Activated CD4-positive, alpha-beta T cell treated with anti-CD3 and anti-CD28 coated beads for 36 hours (primary cell): Measurements from ENCODE around the gene DCDC2. TPM values are rescaled to one million over a fixed set of nuclear protein-coding genes. Genes with fewer than 3 reads are reported as not detected.
A peak's percentile ranks its signal among the peaks of the same experiment; 100 is the strongest.
"Not testable (repeated sequence)": the region's sequence is repeated elsewhere in the genome, so short reads cannot be mapped to it uniquely, and the experiment has no call there.

Experiments used
- ATAC-seq: fragments of 200-7000 bp; cut with Tn5 transposase; one replicate; pipeline ENCODE4 v1.10.0; 2021; ENCODE audit warnings: mild to moderate bottlenecking, moderate library complexity
- CTCF ChIA-PET: fragments of 350-600 bp; sonication (Branson Sonifier 250); formaldehyde crosslinking; loops from one replicate; lab custom pipeline; 2021; ENCODE audit warnings: antibody characterized with exemption; lab: Charles Lee
- POLR2A ChIA-PET: fragments of 350-600 bp; sonication (Branson Sonifier 250); formaldehyde crosslinking; loops from one replicate; lab custom pipeline; 2021; ENCODE audit warnings: antibody characterized with exemption, inconsistent platforms; lab: Charles Lee
- DNase-seq: peaks from one replicate; pipeline ENCODE4 v3.0.0-alpha.2; 2020
- H3K27ac Mint-ChIP-seq: one replicate; pipeline ENCODE4 v1.8.0; 2021; ENCODE audit warnings: mixed read lengths
- H3K27me3 Mint-ChIP-seq: one replicate; pipeline ENCODE4 v1.8.0; 2021; ENCODE audit warnings: mixed read lengths
- H3K36me3 Mint-ChIP-seq: one replicate; pipeline ENCODE4 v1.8.0; 2021; ENCODE audit warnings: low read depth, mixed read lengths
- H3K4me1 Mint-ChIP-seq: one replicate; pipeline ENCODE4 v1.8.0; 2021; ENCODE audit warnings: mixed read lengths
- H3K4me3 Mint-ChIP-seq: one replicate; pipeline ENCODE4 v1.8.0; 2021; ENCODE audit warnings: mild to moderate bottlenecking, moderate library complexity, mixed read lengths
- H3K9me3 Mint-ChIP-seq: one replicate; pipeline ENCODE4 v1.8.0; 2021; ENCODE audit warnings: low read depth, mixed read lengths
- intact Hi-C, 2 experiments: fragments of 100-400 bp; cut with DNase I in 1 of 2; cut with micrococcal nuclease in 1 of 2; formaldehyde crosslinking; loops; one replicate each; pipeline versions ENCODE4 v1.14.2 to v1.15.1; 2022 to 2024; cut with DNase I, micrococcal nuclease
- total RNA-seq, 2 experiments: library from RNA; stranded (reverse); gene quantifications; one replicate each; pipeline ENCODE4 v1.2.3, GENCODE V29; 2021

The DCDC2 gene
- total RNA-seq, 2 experiments from 2014 or later, result 0.23 TPM; not detected in 1

DNA sequence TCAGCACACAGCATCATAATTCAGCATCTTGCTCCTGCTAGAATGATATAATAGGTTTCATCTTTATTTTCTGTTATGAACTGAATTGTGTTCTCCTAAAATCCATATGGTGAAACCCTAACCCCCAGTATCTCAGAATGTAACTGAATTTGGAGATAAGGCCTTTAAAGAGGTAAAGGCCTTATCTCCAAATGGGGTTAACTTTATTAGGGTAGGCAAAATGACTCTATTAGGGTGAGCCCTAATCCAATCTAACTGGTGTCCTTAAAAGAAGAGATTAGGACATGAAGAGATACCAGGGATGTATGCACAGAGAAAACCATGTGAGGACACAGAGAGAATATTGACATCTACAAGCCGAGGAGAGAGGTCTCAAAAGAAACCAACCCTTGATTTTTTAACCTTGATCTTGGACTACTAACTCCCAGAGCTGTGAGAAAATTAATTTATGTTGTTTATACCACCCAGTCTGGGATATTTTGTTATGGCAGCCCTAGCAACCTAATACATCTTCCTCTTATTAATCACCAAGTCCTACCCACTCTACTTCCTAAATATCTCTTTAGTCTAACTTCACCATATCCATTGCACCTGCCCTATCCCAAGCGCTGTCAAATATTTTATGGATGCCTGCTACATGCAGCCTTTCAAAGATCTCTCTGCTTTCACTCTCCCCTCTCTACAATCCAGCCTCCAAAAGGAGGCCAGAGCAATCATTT lies 36.4 kb upstream of the DCDC2 start:
- Mint-ChIP-seq H3K27me3 (peaks cover 7% of the 10 kb centered on the region), H3K4me3 (no peak overlapping the region), H3K27ac (no peak overlapping the region), H3K36me3 (no peaks in the 10 kb centered on the region), H3K4me1 (no peaks in the 10 kb centered on the region), H3K9me3 (no peaks in the 10 kb centered on the region)
- ATAC-seq, result no peak
- no peak for DNase-seq
- CTCF ChIA-PET, result no interaction called here
- POLR2A ChIA-PET, result no interaction called here
- intact Hi-C loops, result loop anchor here in 1 of 2 experiments (5.0 kb wide), 1 partner anchor 112 kb away; no protein-coding TSS in a partner anchor

DNA sequence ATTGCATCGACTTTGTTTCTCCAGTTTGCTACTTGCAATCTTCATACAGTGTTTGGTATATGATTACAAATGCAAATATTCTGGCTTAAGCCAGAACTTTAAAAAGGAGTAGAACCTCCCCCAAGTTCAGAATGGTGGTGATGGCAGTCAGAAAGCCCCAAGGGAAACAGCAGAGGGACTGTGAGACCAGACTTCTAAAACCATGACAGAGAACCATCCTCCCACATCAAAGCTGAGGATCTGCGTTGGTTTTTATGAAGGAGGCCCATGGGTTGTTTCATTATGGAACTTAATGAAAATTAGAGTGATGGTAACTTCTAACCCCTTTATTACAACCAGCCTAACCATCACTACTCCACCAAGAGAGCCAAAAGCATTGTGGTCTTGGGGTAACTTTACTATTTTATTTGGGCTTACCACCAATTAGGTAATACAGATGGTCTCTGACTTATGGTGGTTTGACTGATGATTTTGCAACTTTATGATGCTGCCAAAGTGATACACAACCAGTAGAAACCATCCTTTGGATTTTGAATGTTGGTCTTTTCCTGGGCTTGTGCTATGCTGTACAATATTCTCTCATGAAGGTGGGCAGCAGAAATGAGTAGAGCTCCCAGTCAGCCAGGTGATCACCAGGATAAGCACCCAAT lies 34.0 kb upstream of the DCDC2 start:
- ATAC-seq (peak; percentile 23), DNase-seq (no peak)
- Mint-ChIP-seq H3K36me3 (no peaks in the 10 kb centered on the region), H3K9me3 (no peaks in the 10 kb centered on the region), H3K27me3 (peaks cover 2% of the 10 kb centered on the region), H3K27ac (no peak overlapping the region), H3K4me3 (no peak overlapping the region), H3K4me1 (no peaks in the 10 kb centered on the region)
- intact Hi-C loops, result loop anchor here in 1 of 2 experiments (5.0 kb wide), 1 partner anchor 110 kb away; no protein-coding TSS in a partner anchor
- CTCF ChIA-PET, result no interaction called here
- POLR2A ChIA-PET, result no interaction called here

DNA sequence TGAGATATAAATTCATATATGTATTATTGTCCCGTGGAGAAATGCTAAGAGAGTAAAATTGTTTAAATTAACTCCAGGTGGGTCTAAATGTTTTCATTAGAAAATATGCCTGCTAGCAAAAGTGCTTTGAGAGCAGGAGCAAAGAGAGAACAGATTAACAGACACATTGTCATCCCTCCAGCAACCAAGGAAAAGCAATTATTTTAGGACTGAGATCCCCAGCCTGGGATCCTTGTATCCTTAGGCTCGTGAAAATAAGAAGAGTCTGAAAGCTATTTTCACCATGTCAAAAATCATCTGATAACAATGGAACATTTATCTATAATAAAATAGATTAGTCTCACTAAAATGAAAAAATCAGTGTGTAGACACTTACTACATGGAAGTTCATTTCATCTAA lies 33.3 kb upstream of the DCDC2 start:
- CTCF ChIA-PET, result no interaction called here
- H3K27me3 Mint-ChIP-seq, result peaks cover 2% of the 10 kb centered on the region
- DNase-seq (no peak), ATAC-seq (no peak)
- H3K4me3 Mint-ChIP-seq, result no peak overlapping the region
- no peaks in the 10 kb centered on the region for H3K9me3 Mint-ChIP-seq
- no peak overlapping the region for H3K27ac Mint-ChIP-seq
- POLR2A ChIA-PET, result no interaction called here
- intact Hi-C loops, result loop anchor here in 1 of 2 experiments (5.0 kb wide), 1 partner anchor 109 kb away; no protein-coding TSS in a partner anchor
- H3K36me3 Mint-ChIP-seq, result no peaks in the 10 kb centered on the region
- no peaks in the 10 kb centered on the region for H3K4me1 Mint-ChIP-seq

DNA sequence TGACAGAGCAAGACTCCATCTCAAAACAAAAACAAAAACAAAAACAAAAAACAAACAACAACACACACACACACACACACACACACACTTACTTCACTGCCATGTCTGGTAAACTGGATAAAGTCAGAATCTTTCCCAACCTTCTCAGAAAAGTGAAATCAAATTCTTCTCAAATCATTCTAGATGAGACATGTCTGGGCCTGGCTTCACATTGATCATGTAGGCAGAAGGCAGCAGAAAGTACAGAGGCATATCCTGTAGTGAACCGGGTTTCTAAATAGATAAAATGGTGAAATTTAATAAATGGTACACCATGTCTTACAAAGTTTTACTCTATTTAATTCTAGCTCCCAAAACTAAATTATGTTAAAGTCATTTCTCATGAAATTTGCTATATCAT lies 30.0 kb upstream of the DCDC2 start:
- Mint-ChIP-seq H3K4me3 (no peak overlapping the region), H3K36me3 (no peaks in the 10 kb centered on the region), H3K9me3 (no peaks in the 10 kb centered on the region), H3K27ac (no peak overlapping the region), H3K27me3 (peaks cover 9% of the 10 kb centered on the region), H3K4me1 (no peaks in the 10 kb centered on the region)
- ATAC-seq (no peak), DNase-seq (no peak)
- intact Hi-C loops, result no loop called here
- CTCF ChIA-PET, result interaction anchor here (0.6 to 0.8 kb wide), 2 partner anchors 105 to 417 kb away, joined by 3 to 5 read pairs; no protein-coding TSS in a partner anchor
- POLR2A ChIA-PET, result no interaction called here

DNA sequence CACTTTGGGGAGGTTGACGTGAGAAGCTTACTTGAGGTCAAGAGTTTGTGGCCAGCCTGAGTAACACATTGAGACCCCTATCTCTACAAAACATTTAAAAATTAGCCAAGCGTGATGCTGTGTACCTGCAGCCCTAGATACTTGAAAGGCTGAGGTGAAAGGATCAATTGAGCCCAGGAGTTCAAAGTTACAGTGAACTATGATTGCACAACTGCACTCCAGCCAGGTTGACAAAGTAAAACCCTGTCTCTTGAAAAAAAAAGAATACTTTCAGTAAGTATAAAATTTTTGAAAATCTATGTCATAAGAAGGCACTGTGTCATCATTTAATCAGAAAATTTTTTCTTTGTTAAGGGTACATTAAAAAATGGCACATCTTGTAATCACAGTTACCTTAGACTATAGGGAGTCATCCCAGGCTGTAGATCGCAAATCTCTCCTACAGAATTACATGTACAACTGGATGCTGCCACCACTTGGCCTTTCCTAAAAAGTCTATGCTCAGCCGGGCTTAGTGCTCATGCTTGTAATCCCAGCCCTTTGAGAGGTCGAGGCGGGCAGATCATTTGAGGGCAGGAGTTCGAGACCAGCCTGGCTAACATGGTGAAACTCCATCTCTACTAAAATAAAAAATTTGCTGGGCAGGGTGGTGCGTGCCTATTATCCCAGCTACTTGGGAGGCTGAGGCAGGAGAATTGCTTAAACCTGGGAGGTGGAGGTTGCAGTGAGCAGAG lies 27.8 kb upstream of the DCDC2 start:
- H3K36me3 Mint-ChIP-seq, result no peaks in the 10 kb centered on the region
- ChIA-PET CTCF (no interaction called here), POLR2A (no interaction called here)
- no peak overlapping the region for H3K27ac Mint-ChIP-seq
- no peaks in the 10 kb centered on the region for H3K9me3 Mint-ChIP-seq
- no peaks in the 10 kb centered on the region for H3K4me1 Mint-ChIP-seq
- peaks cover 9% of the 10 kb centered on the region for H3K27me3 Mint-ChIP-seq
- ATAC-seq (no peak), DNase-seq (no peak)
- intact Hi-C loops, result no loop called here
- no peak overlapping the region for H3K4me3 Mint-ChIP-seq

DNA sequence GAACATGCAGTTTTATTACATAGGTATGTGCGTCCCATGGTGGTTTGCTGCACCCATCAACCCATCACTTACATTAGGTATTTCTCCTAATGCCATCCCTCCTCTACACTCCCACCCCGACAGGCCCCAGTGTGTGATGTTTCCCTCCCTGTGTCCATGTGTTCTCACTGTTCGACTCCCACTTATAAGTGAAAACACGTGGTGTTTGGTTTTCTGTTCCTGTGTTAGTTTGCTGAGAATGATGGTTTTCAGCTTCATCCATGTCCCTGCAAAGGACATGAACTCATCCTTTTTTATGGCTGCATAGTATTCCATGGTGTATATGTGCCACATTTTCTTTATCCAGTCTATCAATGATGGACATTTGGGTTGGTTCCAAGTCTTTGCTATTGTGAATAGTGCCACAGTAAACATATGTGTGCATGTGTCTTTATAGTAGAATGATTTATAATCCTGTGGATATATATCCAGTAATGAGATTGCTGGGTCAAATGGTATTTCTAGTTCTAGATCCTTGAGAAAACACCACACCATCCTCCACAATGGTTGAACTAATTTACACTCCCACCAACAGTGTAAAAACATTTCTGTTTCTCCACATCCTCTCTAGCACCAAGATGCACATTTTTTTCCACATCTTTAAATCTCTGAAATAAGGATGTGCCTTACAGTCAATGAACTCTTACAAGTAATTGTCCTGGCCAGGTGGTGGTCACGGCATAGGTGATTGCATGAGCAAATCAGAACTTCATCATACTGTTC lies 26.7 kb upstream of the DCDC2 start:
- ATAC-seq, POLR2A ChIA-PET, H3K27ac Mint-ChIP-seq, H3K4me1 Mint-ChIP-seq, CTCF ChIA-PET, DNase-seq, H3K4me3 Mint-ChIP-seq, H3K36me3 Mint-ChIP-seq, H3K9me3 Mint-ChIP-seq, intact Hi-C loops: not testable (repeated sequence)
- H3K27me3 Mint-ChIP-seq, result peaks cover 10% of the 10 kb centered on the region

DNA sequence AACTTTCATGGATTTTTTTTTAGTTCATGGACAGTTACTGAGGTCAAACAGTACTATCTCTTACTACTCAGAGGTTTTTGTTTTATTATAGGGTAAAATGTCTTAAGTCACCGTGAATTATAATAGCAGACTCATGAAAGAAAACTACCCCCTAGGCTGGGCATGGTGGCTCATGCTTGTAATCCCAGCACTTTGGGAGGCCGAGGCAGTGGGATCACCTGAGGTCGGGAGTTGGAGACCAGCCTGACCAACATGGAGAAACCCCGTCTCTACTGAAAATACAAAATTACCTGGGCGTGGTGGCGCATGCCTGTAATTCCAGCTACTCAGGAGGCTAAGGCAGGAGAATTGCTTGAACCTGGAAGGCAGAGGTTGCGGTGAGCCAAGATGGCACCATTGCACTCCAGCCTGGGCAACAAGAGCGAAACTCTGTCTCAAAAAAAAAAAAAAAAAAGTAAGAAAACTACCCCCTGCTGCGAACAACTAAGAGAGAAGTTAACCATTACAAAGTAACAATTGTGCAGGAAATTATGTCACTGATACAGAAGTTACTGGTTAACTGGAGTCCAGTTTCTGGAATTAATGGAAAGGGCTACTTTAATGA lies 25.1 kb upstream of the DCDC2 start:
- POLR2A ChIA-PET, H3K9me3 Mint-ChIP-seq, H3K4me3 Mint-ChIP-seq, H3K27ac Mint-ChIP-seq, DNase-seq, H3K4me1 Mint-ChIP-seq, H3K36me3 Mint-ChIP-seq, CTCF ChIA-PET, intact Hi-C loops, ATAC-seq: not testable (repeated sequence)
- peaks cover 14% of the 10 kb centered on the region for H3K27me3 Mint-ChIP-seq

DNA sequence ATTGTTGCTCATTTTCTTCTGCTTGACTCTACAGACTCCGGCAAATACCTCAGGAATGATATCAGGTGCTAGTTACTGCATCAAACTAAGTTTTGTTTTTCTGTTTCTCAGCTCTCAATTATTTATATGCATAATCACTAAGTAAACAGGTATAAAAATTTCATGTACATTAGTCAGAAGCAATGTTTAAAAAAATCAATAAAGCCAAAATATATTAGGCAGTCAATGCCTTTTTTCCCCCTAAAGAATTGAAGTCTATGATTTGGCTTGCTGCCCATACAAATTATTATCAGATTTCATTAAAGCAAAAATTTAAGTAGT lies 24.3 kb upstream of the DCDC2 start:
- no peaks in the 10 kb centered on the region for H3K4me1 Mint-ChIP-seq
- POLR2A ChIA-PET, result no interaction called here
- H3K27ac Mint-ChIP-seq, result no peak overlapping the region
- CTCF ChIA-PET, result no interaction called here
- H3K9me3 Mint-ChIP-seq, result no peaks in the 10 kb centered on the region
- peaks cover 12% of the 10 kb centered on the region for H3K27me3 Mint-ChIP-seq
- H3K4me3 Mint-ChIP-seq, result no peak overlapping the region
- DNase-seq (no peak), ATAC-seq (no peak)
- intact Hi-C loops, result no loop called here
- H3K36me3 Mint-ChIP-seq, result no peaks in the 10 kb centered on the region

DNA sequence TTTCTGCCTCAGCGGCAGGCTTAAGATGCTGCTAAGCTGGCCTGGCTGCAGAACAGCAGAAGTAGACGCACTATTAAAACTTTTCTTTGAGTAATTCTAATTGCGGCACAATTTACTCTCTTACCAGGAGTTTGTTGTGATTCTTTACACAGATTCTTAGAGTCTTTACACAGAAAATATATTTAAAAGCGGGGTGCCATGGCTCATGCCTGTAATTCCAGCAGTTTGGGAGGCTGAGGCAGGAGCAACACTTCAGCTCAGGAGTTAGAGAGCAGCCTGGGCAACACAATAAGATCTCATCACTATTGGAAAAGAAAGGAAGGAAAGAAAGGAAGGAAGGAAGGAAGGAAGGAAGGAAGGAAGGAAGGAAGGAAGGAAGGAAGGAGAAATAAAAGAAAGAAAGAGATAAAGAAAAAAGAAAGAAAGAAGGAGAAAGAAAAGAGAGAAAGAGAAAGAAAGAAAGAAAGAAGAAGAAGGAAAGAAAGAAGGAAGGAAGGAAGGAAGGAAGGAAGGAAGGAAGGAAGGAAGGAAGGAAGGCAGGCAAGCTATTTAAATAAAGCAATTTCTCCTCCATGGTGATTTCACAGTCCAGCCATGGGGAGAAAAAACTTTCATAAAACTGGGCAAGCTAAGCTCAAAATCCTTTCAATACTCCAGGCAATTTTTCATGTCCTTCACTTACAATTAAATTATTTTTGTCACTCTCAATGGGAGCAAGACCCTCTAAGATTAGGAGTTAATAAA lies 23.8 kb upstream of the DCDC2 start:
- Mint-ChIP-seq H3K4me1 (no peaks in the 10 kb centered on the region), H3K27ac (no peak overlapping the region), H3K9me3 (no peaks in the 10 kb centered on the region), H3K27me3 (peaks cover 12% of the 10 kb centered on the region), H3K4me3 (no peak overlapping the region), H3K36me3 (no peaks in the 10 kb centered on the region)
- ChIA-PET POLR2A (no interaction called here), CTCF (no interaction called here)
- intact Hi-C loops, result no loop called here
- DNase-seq, result no peak
- no peak for ATAC-seq

DNA sequence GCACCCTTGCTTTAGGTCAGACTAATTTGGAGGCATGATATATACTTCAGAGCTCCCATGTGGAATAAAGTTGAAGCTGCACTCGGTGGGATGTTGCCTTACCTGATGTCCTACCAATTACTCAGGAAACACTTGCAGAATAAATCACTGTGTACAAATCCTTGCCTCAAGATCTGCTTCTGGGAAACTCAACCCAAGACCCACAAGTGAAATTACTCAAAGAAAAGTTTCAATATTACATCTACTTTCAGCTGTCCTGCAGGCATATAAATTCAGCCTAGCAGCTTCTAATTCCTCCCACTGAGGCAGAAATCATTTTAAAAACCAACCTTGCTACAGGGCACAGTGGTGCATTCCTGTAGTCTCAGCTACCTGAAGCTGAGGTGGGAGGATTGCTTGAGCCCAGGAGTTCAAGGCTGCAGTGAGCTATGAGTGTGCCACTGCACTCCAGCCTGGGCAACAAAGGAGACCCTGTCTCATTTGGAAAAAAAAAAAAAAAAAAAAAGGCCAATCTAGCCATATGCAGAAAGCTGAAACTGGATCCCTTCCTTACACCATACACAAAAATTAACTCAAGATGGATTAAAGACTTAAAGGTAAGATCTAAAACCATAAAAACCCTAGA lies 20.7 kb upstream of the DCDC2 start:
- Mint-ChIP-seq H3K4me3 (no peak overlapping the region), H3K9me3 (no peaks in the 10 kb centered on the region), H3K27me3 (peaks cover 7% of the 10 kb centered on the region), H3K4me1 (no peaks in the 10 kb centered on the region), H3K36me3 (no peaks in the 10 kb centered on the region), H3K27ac (no peak overlapping the region)
- no peak for DNase-seq
- ATAC-seq, result no peak
- intact Hi-C loops, result no loop called here
- POLR2A ChIA-PET, result no interaction called here
- CTCF ChIA-PET, result no interaction called here
